OCI-M2 (cell line): Measurements from ENCODE around the gene CD72.

Experiments used
- DNase-seq: peaks from one replicate; lab custom pipeline; 2025; ENCODE audit not compliant: unreplicated experiment; lab: John Stamatoyannopoulos, UW

Gene CD72

DNA sequence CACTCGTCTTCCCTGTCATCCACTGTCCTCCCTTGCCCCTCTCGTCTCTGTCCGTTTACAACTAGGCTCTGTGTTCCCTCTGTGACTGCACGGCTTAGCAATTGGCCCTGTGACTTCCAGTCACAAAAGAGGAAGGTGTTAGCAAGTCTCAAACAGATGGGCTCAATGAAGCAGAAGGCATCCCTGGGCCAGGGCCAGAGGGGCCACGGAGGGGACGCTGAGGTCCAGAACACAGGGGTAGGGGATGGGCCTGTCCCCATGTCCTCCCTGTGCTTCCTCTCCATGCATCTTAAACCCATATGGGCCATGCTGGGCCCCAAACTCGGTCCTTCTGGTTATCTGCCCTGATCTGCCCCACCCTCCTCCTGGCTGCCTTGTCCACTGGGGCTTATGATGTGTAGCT, at the start of gene CD72:
Gene CD72, minus strand, starts transcription at position 89 of the 403 bp plus-strand sequence. CDS start 110 bp downstream, outside the sequence.
- no peak for DNase-seq

DNA sequence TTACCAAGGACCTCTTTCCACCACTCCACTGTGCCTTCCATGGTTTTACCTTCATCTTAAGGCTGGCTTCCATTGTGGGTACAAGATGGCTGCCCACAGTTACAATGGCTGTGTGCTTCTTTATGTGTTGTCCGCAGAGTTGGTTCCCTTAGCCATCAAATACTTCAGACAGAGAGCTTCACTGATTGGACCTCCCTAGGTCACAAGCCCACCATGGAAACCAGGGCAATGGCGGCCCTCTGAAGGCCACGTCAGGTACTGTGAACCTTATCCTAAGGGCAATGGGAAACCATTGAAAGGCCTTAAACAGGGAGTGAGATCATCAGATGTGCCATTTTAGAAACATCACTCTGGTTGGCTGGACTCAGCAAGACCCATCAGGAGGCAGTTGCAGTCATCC, 49.7 kb upstream of the CD72 start:
- no peak for DNase-seq

DNA sequence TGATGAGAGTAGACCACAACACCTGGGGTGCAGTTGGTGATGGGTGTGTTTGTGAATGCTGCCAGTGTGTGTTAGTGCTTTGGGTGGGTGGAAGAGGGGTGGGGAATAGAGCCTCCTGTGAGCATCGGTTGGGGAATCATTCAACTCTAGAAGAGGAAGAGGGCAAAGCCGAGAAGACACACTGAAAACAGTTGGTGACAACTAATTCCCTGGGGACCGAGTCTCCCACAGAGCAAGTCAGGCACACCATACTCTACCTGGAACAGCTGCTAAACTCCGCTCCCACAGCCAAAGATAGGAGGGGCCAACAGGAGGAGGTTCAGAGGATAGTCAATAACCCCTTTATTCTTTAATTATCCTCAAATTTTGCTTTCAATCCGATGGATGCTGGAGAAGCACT, 48.3 kb upstream of the CD72 start:
- no peak for DNase-seq

GRCh38 chr9:35666045-35666444, 47.8 kb upstream of the CD72 start:
- DNase-seq, result no peak

DNA sequence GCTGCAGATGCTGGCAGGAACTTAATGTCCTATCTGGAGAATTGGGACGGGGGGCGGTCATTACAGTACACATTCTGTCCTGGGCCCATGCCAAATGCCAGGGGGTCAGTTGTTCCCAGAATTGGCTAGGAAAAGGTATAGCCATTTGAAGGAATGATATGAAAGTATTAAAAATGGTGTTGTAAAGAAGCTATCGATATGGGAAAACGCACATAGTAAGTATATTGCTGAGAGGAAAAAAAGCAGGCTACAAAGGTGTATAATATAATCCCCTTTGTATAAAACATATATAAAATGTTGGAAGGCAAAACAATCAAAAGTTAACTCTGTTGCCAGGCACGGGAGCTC, 47.2 kb upstream of the CD72 start:
- no peak for DNase-seq

GRCh38 chr9:35664531-35665470, 46.6 kb upstream of the CD72 start, which contains the start of gene ARHGEF39:
TSS of gene ARHGEF39 (minus strand) at chr9:35665195. CDS start at chr9:35665169, 26 bp downstream.
- peak; percentile 19 for DNase-seq

- DNase-seq, result no peak
These were observed 44.2 kb upstream of the CD72 start for GRCh38 chr9:35662437-35662836.

GRCh38 chr9:35661756-35662350, 43.6 kb upstream of the CD72 start:
- no peak for DNase-seq

DNA sequence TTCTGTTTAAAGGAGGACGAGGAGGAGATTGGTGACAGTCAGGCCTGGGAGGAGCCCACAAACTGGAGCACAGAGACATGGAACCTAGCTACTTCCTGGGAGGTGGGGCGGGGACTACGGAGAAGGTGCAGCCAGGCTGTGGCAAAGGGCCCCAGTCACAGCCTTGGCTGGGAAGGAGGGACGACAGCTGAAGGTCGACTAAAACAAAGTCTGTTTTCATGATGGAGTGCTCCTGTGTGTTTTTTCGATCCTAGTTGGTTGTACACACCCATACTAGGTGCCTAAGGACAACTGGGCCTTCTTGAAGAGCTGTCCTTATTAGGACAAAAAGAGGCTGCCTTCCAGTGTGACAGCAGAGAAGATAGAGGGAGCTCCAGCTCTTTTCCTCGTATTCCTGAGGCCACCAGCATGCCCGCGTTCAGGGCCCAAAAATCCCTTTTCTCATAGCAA, 42.8 kb upstream of the CD72 start:
- no peak for DNase-seq

DNA sequence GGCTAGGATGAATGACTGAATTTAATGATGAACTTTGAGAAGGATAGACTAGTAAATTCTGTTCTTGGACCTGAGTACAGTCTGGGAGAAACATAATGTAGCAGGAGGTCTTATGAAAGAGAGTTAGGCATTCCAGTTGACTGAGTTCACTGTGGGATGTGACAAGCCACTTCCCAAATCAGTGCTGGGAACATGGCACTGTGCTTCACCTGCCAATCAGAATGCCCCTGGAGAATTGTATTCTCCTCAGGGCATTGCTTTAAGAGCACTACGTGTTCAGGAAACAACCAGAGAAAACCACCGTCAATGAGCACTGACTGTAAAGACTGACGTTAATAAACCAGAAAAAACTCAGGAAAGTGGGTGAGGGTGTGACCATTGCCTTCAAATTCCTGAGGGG, 41.1 kb upstream of the CD72 start:
- no peak for DNase-seq

DNA sequence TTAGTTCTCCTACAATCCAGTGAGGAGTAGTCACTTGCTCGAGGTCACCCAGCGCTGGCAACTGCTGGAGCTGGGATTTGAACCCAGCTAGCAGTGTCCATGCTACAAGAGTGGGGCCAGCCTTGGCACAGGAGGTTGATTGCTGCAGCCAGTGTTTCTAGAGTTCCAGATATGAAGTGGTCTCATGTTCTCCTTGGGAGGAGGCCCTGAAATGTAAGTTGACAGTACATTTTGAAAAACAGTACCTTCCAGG, 40.7 kb upstream of the CD72 start:
- peak; percentile 4 for DNase-seq

- DNase-seq, result peak; percentile 84
These were observed 40.1 kb upstream of the CD72 start, which contains the start of gene CCDC107 for GRCh38 chr9:35658137-35658967. TSS of gene CCDC107 (plus strand) at chr9:35658292. CDS start at chr9:35658380, 88 bp downstream.

- DNase-seq, result peak; percentile 84
These were observed 39.4 kb upstream of the CD72 start, which contains the start of gene RMRP for GRCh38 chr9:35657546-35658136. TSS of gene RMRP (minus strand) at chr9:35658019.

DNA sequence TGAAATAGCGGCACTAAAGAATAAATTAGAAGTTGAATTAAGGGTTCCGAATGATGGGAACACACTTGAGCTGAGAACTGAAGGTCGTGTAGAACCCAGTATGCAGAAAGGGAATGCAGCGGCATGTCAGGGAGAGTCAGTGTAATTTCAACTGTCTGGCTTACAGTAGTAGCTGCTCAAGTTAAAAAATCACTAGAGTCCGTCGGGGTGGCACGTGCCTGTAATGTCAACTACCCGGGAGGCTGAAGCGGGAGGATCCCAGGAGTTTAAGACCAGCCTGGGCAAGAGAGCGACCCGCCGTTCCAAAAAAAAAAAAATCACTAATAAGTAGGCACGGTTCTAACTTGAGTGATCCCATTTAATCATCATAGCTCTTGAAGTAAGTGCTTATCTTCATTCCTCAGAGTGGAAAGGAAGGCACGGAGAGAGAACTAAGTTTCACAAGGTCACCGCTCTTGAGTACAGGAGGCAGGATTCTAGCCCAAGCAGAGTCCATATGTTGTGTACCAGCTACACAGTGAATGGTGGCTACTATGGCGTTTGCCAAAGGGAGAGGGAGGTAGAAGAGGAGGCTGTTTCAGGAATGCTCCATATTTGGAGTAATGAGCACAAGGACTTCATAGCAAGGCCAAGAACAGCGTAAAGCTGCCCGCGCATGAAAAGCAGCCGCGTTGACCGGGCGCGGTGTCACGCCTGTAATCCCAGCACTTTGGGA, 38.8 kb upstream of the CD72 start:
- no peak for DNase-seq

- DNase-seq, result no peak
These were observed 38.1 kb upstream of the CD72 start for GRCh38 chr9:35656348-35656747.

- no peak for DNase-seq
These were observed 35.4 kb upstream of the CD72 start for GRCh38 chr9:35653611-35654010.

GRCh38 chr9:35652829-35653209, 34.6 kb upstream of the CD72 start:
- DNase-seq, result no peak

DNA sequence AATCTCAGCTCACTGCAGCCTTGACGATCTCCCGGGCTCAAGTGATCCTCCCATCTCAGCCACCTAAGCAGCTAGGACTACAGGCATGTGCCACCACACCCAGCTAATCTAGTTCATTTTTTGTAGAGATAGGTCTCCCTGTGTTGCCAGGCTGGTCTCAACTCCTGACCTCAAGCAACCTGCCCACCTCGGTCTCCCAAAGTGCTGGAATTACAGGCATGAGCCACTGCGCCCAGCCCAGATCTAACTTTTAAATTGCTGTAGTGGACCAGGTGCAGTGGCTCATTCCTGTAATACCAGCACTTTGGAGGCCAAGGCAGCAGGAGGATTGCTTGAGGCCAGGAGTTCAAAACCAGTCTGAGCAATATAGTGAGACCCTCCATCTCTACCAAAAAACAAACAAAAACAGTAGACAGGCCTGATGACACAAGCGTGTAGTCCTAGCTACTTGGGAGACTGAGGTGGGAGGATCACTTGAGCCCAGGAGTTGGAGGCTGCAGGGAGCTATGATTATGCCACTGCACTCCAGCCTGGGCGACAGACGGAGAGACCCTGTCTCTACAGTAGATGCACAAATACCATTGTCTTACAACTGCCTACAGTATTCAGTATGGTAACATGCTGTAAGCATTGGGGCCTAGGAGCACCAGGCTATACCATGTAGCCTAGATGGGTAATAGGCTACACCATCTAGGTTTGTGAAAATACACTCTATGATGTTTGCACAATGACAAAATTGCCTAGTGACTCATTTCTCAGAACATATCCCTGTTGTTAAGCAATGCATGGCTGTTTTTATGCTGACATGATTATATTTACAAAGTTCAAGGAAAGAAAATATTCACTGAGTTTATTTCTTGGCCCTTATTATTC, 34.0 kb upstream of the CD72 start:
- no peak for DNase-seq

DNA sequence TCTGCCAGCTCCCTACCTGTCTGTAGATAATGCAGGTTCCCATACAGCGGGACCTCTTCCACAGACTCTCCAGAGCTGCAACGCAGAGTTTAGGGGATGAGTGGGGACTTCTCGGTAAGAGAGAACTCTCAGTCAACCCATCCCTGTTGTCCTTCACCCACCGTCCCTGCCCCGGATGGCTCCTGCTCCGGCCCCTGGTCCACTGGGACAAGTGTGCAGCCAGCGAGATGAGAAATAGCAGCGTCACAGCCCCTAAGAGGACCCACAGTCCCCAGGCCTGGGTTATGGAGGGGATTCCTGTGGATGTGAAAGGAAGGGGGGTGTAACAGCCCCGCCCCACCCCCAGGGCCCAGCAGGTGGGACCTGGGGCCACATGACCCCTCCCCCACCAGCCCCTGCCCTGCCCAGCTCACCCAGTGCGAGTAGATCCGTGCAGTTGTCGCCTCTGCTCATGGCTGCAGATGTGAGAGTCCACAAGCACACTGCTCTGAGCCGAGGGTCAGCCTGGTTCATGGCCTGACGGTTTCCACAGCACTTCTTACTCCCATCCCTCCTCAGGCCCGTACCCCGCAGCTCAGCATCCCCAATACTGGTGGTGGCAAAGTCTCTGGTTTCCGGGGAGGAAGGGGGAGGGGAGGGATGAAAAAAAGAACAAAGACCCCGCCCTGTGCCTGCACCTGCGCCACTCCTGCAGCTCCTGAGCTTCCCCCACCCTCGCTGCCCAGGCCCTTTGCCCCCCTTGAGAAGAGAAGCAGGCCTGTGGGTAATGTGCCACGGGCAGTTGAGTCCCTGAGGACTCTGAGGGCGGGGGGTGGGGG, 32.3 kb upstream of the CD72 start, which contains the start of gene SIT1:
Gene SIT1, minus strand, starts transcription at position 591 of the 818 bp plus-strand sequence. Its CDS starts 78 bp downstream, at position 513.
- DNase-seq, result no peak
